ENCODE results near the gene ATG4C.

ATG4C gene

GRCh38 chr1:62904856-62905225 lies 120.9 kb downstream of the ATG4C start:
- Histone ChIP-seq H3K27ac (no peak overlapping the region), H3K4me2 (no peak overlapping the region), H2AFZ (ENCODE audit: low read depth) (no peak overlapping the region), H3K36me3 (ENCODE audit: insufficient read depth) (no peaks in the 10 kb centered on the region), H3K79me2 (ENCODE audit: insufficient read depth, low read depth) (no peaks in the 10 kb centered on the region), H3K4me3 (IDR thresholded peaks at IDR 0.05; ENCODE audit: insufficient read depth, low read depth, low read length) (no peak overlapping the region), H4K20me1 (ENCODE audit: insufficient read depth) (no peaks in the 10 kb centered on the region), H3K4me1 (ENCODE audit: low read depth, poor library complexity, severe bottlenecking) (no peaks in the 10 kb centered on the region), H3K9ac (no peak overlapping the region), H3K27me3 (ENCODE audit: insufficient read depth, low read depth) (no peaks in the 10 kb centered on the region)
- no peak for TF ChIP-seq CTCF (conservative IDR thresholded peaks at IDR 0.05; ENCODE audit: low read depth, low read length)

- Histone ChIP-seq H3K4me3 (IDR thresholded peaks at IDR 0.05; ENCODE audit: insufficient read depth, low read depth, low read length) (no peak overlapping the region), H3K79me2 (ENCODE audit: insufficient read depth, low read depth) (no peaks in the 10 kb centered on the region), H3K4me1 (ENCODE audit: low read depth, poor library complexity, severe bottlenecking) (no peaks in the 10 kb centered on the region), H3K4me2 (no peak overlapping the region), H3K9ac (no peak overlapping the region), H4K20me1 (ENCODE audit: insufficient read depth) (no peaks in the 10 kb centered on the region), H2AFZ (ENCODE audit: low read depth) (no peak overlapping the region), H3K27me3 (ENCODE audit: insufficient read depth, low read depth) (no peaks in the 10 kb centered on the region), H3K27ac (no peak overlapping the region), H3K36me3 (ENCODE audit: insufficient read depth) (no peaks in the 10 kb centered on the region)
- no peak for TF ChIP-seq CTCF (conservative IDR thresholded peaks at IDR 0.05; ENCODE audit: low read depth, low read length)
These were observed 121.4 kb downstream of the ATG4C start for GRCh38 chr1:62905309-62905708.

GRCh38 chr1:62905872-62906271 lies 121.9 kb downstream of the ATG4C start:
- Histone ChIP-seq H3K27ac (no peak overlapping the region), H3K9ac (no peak overlapping the region), H3K4me1 (ENCODE audit: low read depth, poor library complexity, severe bottlenecking) (no peaks in the 10 kb centered on the region), H4K20me1 (ENCODE audit: insufficient read depth) (no peaks in the 10 kb centered on the region), H3K4me3 (IDR thresholded peaks at IDR 0.05; ENCODE audit: insufficient read depth, low read depth, low read length) (no peak overlapping the region), H3K4me2 (no peak overlapping the region), H3K79me2 (ENCODE audit: insufficient read depth, low read depth) (no peaks in the 10 kb centered on the region), H3K36me3 (ENCODE audit: insufficient read depth) (no peaks in the 10 kb centered on the region), H3K27me3 (ENCODE audit: insufficient read depth, low read depth) (no peaks in the 10 kb centered on the region), H2AFZ (ENCODE audit: low read depth) (no peak overlapping the region)
- no peak for TF ChIP-seq CTCF (conservative IDR thresholded peaks at IDR 0.05; ENCODE audit: low read depth, low read length)

- Histone ChIP-seq H3K79me2 (ENCODE audit: insufficient read depth, low read depth) (no peaks in the 10 kb centered on the region), H2AFZ (ENCODE audit: low read depth) (no peak overlapping the region), H3K27me3 (ENCODE audit: insufficient read depth, low read depth) (no peaks in the 10 kb centered on the region), H3K4me2 (no peak overlapping the region), H3K4me3 (IDR thresholded peaks at IDR 0.05; ENCODE audit: insufficient read depth, low read depth, low read length) (no peak overlapping the region), H3K9ac (no peak overlapping the region), H3K4me1 (ENCODE audit: low read depth, poor library complexity, severe bottlenecking) (no peaks in the 10 kb centered on the region), H3K36me3 (ENCODE audit: insufficient read depth) (no peaks in the 10 kb centered on the region), H4K20me1 (ENCODE audit: insufficient read depth) (no peaks in the 10 kb centered on the region), H3K27ac (no peak overlapping the region)
- TF ChIP-seq CTCF (conservative IDR thresholded peaks at IDR 0.05; ENCODE audit: low read depth, low read length), result peak; percentile 34; the same call in 1 of the 2 replicates
These were observed 122.5 kb downstream of the ATG4C start for GRCh38 chr1:62906428-62906886.

Data from KMS-11 (cell line).